DMS79 (cell line): ENCODE data around the gene ATP12A.

Experiments used
- DNase-seq: peaks from one replicate; lab custom pipeline; 2025; lab: John Stamatoyannopoulos, UW

ATP12A gene

DNA sequence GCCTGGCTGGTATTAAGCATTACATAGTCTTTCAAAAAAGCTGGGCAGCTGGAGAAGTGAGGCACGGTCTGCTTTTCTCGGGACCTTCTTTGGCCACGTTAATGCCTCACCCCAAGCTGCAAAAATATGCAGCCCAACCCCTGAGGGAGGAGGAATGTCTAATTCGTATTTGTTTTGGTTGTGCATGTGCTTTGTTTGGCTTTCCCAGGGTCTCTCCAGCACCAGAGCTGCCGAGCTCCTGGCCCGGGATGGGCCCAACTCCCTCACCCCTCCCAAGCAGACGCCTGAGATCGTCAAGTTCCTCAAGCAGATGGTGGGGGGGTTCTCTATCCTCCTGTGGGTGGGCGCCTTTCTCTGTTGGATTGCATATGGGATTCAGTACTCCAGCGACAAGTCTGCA, 7.9 kb downstream of the ATP12A start:
- DNase-seq = no peak

DNA sequence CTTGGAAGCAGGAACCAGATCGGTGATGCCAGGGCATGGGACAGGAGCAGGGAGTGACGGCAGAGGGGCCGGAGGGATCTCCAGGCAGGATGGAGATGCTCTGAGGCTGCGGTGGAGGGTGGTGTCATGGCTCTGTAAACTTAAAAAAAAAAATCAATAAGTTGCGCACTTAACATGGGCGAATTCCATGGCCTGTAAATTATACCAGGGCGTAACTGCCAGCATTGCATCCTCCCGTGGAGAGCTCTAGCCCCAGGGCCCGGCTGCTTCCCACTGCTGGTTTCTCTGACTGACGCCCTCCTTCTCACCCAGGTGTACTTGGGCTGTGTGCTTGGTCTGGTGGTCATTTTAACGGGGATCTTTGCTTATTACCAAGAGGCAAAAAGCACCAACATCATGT, 8.7 kb downstream of the ATP12A start:
- DNase-seq = peak; percentile 15

DNA sequence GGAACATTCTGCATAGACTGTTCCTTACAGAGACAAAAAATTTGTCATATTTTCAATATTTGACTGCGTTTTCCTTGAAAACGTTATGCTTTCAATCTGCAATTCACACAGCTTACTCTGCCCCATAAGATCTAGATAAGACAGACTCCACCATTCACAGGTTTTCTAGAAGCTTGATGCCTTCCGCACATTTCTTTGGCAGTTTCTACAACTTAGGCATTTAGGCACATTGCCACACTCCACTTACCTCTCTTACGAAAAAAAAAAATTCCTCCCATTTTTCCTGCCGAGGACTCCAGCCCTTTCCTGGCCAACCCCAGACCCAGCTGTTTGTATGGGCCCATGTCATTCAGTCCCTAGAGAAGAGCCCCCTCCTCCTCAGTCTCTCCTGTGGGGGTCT, 11.2 kb downstream of the ATP12A start:
- DNase-seq = no peak

DNA sequence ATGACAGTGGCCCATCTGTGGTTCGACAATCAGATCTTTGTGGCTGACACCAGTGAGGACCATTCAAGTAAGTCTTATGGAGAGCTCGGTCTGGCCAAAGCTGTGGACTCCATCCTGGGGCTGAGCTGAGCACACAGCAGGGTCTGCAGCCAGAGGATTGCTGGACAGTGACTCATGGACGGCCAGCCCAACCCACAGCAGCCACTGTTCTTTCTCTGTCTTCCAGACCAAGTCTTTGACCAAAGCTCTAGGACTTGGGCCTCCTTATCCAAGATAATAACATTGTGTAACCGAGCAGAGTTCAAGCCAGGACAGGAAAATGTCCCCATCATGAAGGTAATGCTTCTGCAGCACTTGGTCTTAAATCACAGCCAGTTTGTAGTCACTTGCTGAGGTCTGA, 12.4 kb downstream of the ATP12A start:
- DNase-seq = no peak

DNA sequence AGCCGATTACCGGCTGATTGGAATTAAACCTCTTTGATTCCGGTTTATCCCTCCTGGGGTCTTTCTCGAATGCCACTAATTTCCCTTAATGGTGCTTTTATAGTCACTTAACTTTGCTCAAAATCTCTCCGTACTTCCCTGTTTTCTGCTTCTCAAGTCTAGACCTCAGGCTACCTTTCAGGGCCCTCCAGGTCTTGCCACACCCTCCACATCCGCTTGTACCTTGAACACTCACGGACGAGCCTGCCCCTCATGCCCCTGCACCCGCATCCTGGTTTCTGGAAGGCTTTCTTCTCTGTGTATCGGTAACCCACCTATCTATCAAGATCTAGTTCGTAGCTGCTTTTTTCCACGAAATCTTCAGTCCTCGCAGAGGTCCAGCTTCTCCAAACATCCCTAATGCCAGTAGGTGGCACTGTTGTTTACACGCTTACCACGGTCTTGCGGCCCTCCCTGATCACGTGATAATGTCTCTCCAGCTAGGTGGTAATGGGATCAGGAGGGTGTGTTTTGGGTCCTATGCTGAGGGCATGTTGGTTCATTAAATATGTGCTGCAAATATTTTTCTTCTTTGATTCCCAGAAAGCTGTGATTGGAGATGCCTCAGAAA, 13.8 kb downstream of the ATP12A start:
- peak; percentile 6 for DNase-seq

DNA sequence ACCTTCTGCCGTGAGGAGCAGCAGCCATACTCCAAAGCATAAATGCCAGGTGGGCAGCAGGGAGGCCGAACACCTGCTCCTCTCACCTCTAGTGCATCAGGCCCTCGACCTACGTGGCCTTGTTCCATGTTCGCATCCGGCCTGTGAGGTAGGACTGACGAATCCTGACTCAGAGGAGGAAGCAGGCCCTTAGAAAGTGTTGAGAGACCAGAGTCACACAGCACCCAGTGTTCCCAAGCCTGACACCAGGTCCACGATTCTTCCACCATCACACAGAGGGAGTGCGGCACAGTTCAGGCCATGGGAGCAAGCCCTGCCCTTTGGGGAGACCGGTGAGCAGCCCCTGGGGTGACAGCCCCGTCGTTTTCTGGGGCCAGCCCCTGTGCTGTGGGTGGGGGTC, 14.7 kb downstream of the ATP12A start:
- no peak for DNase-seq

DNA sequence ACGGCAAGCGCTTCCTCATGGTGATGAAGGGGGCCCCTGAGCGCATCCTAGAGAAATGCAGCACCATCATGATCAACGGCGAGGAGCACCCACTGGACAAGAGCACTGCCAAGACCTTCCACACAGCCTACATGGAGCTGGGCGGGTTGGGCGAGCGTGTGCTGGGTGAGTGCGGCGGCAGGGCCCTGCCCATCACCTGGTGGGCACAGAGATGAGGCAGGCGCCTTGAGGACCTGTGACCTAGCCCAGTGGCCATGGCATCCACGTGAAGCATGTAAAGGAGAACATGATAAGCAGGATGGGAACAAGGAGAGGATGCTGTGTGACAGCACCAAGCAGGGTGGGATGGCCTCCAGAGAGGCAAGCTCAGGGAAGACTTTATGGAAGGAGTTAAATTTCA, 18.5 kb downstream of the ATP12A start:
- no peak for DNase-seq

DNA sequence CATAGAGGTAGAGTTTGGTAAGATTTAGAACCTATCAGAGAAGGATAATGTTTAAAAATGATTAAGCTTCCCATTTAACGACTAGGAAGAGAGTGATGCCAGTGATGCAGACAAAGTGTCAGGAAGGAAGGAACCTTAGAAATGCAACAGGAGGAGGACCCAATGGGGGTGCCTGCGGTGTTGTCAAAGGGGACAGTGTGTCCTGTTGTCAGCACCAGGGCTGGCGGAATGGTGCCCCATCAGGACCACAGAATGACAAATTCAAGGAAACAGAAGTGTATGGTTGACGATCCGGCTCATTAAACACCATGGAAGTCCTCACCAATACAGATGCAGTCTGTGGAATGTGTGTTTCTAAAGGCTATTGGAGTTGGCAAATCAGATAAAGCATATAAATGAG, 19.3 kb downstream of the ATP12A start:
- DNase-seq = no peak

DNA sequence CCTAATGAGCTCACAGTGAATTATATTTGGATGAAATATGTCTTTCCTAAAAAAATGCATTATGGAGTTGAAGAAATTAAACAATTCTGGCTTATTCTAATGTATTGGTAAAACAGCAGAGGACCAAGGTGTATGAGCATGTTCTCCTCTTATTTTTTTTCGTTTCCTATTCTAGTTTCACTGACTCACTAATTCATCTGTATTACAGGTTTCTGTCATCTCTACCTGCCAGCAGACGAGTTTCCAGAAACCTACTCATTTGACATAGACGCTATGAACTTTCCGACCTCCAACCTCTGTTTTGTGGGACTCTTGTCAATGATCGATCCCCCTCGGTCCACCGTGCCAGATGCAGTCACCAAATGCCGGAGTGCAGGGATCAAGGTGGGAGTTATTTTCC, 20.3 kb downstream of the ATP12A start:
- no peak for DNase-seq

DNA sequence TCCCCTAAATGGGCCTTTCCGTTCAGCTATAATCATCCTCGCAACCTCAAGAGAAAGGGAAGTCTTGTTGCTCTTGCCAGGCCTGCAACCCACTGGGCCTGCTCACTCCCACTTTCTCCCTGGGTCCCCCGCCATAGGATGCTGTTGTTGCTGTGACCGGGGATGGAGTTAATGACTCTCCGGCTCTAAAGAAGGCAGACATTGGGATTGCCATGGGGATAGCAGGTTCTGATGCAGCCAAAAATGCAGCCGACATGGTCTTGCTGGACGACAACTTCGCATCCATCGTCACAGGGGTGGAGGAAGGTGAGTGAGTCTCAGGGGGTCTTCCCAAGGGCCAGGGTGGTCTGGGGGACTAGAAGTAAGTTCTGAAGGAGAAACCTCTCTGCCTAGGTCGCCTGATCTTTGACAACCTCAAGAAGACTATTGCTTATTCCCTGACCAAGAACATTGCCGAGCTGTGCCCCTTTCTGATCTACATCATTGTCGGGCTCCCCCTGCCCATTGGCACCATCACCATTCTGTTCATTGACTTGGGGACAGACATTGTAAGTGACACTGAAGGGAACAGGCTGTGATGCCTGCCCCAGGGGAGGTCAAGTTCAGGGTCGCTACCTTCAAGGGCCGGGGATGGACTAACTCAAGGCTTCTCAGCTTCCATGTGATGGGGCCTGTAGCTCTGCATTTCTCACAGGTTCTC, 26.8 kb downstream of the ATP12A start:
- no peak for DNase-seq

DNA sequence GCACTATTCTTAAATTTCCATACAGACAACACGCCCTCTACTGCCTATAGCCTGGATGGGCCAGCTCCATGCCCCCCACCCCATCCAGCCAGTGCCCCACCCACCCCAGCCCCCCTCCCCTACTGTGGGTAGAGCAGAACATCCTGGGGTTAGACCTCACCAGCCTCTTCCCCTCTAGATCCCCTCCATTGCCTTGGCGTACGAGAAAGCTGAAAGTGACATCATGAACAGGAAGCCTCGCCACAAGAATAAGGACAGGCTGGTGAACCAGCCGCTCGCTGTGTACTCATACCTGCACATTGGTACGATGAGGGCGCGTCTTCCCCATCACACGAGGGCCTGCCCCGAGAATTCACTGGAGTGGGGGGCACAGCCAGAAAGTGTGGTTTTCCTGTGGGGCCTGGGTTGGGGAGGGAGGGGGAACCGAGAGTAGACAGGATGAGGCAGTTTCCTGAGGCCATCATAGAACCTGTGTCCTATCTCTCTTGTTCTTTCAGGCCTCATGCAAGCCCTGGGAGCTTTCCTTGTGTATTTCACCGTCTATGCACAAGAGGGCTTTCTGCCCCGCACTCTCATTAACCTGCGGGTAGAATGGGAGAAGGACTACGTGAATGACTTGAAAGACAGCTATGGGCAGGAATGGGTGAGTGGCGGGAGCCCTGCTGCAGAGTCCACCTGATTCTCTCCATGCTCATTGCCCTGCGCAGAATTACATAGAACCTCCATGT, 29.1 kb downstream of the ATP12A start:
- DNase-seq = no peak

DNA sequence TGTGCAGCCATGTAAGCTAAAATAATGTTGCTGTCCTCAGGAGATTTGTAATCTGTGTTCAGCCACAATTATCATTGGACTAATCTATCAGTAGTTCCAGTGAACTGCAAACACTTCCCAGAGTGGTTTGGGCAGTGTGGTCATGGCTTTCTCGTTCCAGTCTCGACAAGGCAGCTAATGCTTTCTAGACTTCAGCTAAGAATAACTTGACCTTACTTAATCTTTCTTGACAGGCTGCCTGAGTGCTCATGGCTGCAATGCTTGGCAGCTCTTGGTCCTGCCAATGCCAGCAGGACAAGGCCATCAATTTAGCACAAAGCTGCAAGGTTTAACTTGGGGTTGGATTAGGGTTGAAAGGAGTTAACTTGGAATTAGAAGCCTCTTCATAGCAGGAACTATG, 32.8 kb downstream of the ATP12A start:
- DNase-seq = no peak

DNA sequence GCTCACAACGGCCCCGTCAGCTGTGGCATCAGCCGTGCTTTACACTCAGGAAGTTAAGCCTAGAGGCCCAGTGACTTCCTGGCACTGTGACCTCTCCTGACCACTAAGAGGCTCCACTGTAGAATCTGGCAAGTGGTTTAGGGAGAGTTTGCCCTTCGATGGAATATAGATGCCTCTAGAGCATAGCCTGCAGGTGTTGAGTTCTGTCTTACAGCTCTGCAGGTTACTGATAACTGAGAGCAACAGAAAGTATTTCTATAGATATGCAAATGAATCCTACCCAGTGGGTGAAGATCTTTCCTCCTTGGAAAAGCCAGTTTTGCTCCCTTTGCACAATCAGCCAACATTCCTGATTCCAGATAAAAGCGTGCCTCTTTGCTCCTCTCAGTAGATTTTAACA, 35.8 kb downstream of the ATP12A start:
- no peak for DNase-seq

DNA sequence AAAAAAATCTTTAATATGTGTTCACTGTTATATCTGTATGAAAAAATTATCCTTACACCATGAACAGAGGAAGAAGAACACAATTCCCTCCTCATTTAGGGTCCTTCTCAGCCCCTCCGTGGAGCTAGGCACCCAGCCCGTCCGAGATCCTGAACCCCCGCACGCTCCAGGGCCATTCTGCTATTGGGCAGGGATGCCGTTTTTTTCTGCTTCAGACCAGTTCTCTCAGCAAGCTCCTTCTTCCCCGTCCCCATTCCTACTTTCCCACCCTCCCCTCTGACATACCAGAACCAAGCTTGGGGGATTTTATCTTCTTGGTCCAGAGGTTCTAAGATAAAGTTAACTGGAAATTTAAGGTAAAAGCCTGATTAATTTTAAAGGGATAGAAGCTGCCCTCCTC, 36.2 kb downstream of the ATP12A start:
- no peak for DNase-seq

DNA sequence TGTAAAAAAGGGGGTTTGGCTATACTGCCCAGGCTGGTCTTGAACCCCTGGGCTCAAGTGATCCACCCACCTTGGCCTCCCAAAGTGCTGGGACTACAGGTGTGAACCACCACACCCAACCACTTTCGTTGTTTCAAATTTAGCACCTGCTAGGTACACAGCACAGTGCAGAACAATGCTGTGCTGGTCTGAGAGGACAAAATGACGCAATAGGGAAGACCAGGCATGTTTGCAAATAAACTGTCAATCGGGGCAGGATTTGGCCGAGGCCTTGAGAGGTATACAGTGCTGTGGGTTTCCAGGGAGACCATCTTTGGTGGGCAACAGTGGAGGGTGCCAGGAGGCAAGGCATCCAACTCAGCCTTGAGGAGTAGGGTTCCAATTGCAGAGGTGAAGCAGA, 37.0 kb downstream of the ATP12A start:
- DNase-seq = no peak

DNA sequence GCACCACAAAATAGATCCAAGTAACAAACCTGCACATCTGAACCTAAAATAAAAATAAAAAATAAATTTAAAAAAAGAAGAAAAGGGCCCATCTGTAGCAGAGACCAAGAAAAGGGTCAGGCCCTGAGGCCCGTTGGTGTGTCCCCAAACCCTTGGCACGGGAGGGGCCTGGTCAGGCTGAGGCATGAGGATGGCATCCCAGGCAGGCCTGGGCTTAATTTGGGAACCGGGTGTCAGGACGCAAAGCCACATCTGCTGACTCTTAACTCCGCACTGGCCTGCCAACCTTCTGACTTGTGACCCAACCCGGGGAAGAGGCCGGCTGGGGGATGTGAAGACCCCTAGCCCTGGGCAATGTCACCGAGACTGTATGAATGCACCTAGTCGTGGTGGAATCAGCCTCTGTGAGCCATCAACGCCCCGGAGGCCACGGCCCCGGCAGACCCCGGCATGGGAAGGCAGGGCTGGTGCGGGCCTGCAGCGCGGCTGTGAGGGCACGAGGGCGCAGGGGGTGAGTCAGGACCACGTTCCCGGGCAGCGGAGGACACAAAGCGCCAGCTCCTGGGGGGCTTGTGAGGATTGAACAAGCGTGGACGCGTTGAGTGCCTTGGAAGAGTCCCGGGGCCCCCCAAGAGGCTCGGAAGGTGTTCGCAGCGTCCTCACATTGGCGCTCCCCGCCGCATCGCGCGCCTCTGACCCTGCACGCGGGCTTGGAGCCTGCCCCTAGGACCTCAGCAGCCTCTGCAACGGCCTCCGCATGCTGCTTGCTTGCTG, 38.2 kb downstream of the ATP12A start:
- DNase-seq = no peak

DNA sequence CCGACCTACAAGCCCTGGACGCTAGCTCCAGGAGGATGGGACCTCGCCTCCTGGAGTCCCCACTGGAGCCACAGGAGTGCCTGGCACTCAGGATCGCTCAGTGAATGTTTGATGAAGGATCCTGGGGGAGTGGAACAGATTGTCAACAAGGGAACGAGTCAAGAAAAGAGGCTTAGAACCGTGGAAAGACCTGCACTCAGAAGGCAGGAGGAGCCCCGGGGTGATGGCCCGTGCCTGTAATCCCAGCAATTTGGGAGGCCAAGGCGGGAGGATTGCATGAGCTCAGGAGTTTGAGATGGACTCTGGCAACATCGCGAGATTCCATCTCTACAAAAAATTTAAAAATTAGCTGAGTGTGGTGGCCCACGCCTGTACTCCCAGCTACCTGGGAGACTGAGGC, 38.9 kb downstream of the ATP12A start:
- DNase-seq = no peak

DNA sequence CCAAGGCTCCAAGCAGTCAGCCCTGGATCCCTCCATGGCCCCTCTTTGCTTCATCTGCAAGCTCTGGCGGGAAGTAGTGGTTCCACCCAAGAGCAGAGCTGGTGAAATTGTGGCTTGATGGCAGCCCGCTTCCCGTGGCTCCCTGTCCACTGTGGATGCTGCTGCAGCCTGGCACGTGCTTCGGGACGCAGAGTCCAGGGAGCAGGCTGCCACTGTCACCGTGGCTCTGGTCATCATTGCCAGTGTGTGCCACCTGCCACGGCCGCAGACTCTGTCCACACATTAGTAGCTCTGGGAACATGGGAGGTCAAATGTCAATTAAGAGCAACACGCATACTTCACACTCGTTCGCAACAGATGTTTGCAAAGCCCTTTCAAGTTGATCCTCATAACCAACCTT, 43.0 kb downstream of the ATP12A start:
- no peak for DNase-seq

DNA sequence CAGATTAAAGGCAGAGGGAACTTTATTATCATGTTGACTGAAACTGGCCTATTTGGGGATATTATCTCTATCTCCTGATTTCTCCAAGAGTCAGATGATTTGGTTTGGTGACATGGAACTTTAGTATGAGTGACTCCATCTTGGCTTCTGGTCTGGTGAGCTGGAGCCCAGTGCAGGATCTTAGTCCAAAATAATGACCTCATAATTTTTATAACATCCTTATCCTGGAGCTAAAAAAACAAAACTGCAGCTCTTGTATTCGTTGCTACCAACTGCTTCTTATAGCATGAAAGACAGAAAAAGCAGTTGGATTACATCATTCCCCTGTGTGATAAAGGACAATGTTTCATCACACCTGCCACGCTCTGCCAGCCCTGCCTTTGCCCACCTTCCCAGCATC, 44.5 kb downstream of the ATP12A start:
- no peak for DNase-seq

DNA sequence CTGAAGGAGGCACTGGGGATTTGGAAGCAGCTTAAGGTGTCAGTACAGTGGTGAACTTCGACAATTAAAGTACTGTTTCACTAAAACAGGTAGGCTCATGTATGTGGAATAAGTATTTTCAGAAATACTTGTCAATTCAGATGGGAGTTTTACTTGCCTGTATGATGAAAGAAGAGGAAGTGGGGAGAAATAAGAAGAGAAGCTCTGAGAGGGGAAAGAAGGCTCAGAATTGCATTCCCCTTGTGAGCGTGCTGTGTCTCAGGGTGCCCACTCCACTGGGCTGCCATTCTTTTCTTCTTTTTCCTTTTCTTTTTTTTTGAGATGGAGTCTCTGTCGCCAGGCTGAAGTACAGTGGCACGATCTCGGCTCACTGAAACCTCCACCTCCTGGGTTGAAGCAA, 45.2 kb downstream of the ATP12A start:
- DNase-seq = no peak

DNA sequence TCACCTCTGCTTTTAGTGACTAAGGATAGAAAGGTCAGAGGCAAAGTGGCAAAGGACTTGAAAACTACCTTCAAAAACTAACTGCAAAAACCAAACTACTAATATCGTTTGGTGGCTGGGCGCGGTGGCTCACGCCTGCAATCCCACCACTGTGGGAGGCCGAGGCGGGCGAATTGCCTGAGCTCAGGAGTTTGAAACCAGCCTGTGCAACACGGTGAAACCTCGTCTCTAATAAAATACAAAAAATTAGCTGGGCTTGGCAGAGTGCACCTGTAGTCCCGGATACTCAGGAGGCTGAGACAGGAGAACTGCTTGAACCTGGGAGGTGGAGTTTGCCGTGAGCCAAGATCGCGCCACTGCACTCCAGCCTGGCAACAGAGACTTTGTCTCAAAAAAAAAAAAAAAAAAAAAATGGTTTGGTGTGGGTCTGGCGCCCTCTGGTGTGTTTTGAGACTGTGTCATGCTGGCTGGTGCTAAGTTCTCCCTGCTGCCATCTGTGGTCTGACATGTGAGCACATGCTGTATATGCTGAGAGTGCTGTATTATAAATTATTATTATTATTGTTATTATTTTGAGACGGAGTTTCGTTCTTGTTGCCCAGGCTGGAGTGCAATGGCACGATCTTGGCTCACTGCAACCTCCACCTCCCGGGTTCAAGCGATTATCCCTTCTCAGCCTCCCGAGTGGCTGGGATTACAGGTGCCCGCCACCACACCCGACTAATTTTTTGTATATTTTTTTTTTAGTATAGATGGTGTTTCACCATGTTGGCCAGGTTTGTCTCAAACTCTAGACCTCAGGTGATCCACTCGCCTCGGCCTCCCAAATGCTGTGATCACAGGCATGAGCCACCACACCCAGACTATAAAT, 47.8 kb downstream of the ATP12A start:
- no peak for DNase-seq
